OCI-LY1 (cell line): ENCODE data around the gene CALY.

ENCODE experiments used
- EZH2 ChIP-seq: fragments of 200-600 bp; sonication (generic), shearing (Covaris generic); IDR thresholded peaks from 2 replicates; pipeline ENCODE4 v1.8.0; 2017; ENCODE audit warnings: borderline replicate concordance, mixed run types, mild to moderate bottlenecking, antibody characterized with exemption, low read length, moderate library complexity, mixed read lengths
- TF ChIP-seq, protein P1 (sequence below): fragments of 200-600 bp; sonication (generic), shearing (Covaris generic); IDR thresholded peaks from 2 replicates; pipeline ENCODE4 v1.5.1; 2017; ENCODE audit warnings: mild to moderate bottlenecking, antibody characterized with exemption, low read length, moderate library complexity, mixed read lengths

DNA sequence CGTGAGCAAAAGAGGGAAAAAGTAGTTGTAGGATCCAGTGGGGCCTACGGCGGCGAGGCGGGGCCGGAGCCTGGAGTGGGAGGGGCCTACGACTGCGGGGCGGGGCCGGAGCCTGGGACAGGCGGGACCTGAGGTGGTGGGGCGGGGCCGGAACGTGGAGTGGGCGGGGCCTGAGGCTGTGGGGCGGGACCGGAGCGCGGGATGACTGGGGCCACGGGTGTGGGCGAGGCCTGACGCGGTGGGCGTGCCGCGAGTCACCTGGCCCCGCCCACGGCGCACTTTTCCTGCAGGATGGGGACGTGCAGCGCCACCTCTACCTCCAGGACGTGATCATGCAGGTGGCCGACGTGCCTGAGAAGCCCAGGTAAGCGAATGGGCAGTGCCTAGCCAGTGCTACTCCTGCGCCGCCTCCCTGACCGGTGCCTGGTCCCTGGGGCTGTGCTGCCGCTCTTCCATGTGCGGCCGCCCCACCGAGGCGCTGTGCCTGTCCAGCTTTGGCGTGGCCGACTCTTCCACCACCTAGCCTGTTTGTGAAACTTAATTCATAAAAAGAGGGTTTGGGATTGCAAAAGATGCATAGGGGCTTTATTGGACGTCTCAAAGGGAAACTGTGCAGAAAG is 27.5 kb downstream of the CALY start:
- TF ChIP-seq EZH2, result no peak
- TF ChIP-seq, protein P1, sequence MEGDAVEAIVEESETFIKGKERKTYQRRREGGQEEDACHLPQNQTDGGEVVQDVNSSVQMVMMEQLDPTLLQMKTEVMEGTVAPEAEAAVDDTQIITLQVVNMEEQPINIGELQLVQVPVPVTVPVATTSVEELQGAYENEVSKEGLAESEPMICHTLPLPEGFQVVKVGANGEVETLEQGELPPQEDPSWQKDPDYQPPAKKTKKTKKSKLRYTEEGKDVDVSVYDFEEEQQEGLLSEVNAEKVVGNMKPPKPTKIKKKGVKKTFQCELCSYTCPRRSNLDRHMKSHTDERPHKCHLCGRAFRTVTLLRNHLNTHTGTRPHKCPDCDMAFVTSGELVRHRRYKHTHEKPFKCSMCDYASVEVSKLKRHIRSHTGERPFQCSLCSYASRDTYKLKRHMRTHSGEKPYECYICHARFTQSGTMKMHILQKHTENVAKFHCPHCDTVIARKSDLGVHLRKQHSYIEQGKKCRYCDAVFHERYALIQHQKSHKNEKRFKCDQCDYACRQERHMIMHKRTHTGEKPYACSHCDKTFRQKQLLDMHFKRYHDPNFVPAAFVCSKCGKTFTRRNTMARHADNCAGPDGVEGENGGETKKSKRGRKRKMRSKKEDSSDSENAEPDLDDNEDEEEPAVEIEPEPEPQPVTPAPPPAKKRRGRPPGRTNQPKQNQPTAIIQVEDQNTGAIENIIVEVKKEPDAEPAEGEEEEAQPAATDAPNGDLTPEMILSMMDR, result no peak
